SK-MEL-5 (cell line): ENCODE data around the gene UNC79. TPM values are rescaled to one million over a fixed set of nuclear protein-coding genes. Genes with fewer than 3 reads are reported as not detected.

Source experiments
- DNase-seq: peaks from one replicate; pipeline ENCODE4 v3.0.0-alpha.2; 2016; ENCODE audit warnings: low read depth, low spot score
- in situ Hi-C: cut with HindIII; loops from 2 replicates; pipeline ENCODE4 v1.10.0; 2016; ENCODE audit warnings: low sequenced_read_pairs, high pct_unique_total_duplicates, low pct_unique_long_range_greater_than_20kb
- total RNA-seq: library from RNA; depleted of rRNA; stranded (reverse); fragments of >200 nt; shearing (Covaris generic); gene quantifications from 2 replicates; pipeline ENCODE4 v1.2.3, GENCODE V29; 2014

UNC79 gene
- total RNA-seq, 1 experiment from 2014 or later: 1.2 TPM

- in situ Hi-C loops: no loop called here
These were observed 175.4 kb downstream of the UNC79 start for GRCh38 chr14:93606091-93606490.

GRCh38 chr14:93619176-93619793, 188.5 kb downstream of the UNC79 start:
- peak; percentile 69 for DNase-seq
- in situ Hi-C loops: no loop called here

More at GRCh38 chr14:93606091-93606490, 175.4 kb downstream of the UNC79 start:
- no peak for DNase-seq

- no peak for DNase-seq
- in situ Hi-C loops: no loop called here
These were observed 197.3 kb downstream of the UNC79 start for GRCh38 chr14:93628048-93628447.

- DNase-seq: no peak
- in situ Hi-C loops: no loop called here
These were observed 198.9 kb downstream of the UNC79 start for GRCh38 chr14:93629643-93630042.

- in situ Hi-C loops: no loop called here
- DNase-seq: no peak
These were observed 208.1 kb downstream of the UNC79 start for GRCh38 chr14:93638790-93639189.

- in situ Hi-C loops: no loop called here
- DNase-seq: no peak
These were observed 212.4 kb downstream of the UNC79 start for GRCh38 chr14:93643127-93643526.

- in situ Hi-C loops: no loop called here
- DNase-seq: no peak
These were observed 212.9 kb downstream of the UNC79 start for GRCh38 chr14:93643676-93644075.

GRCh38 chr14:93645200-93645599, 214.5 kb downstream of the UNC79 start:
- in situ Hi-C loops: no loop called here
- DNase-seq: no peak

GRCh38 chr14:93648440-93649168, 217.9 kb downstream of the UNC79 start:
- peak; percentile 64 for DNase-seq
- in situ Hi-C loops: no loop called here

- peak; percentile 13 for DNase-seq
- in situ Hi-C loops: loop anchor here (10.0 kb wide), 1 partner anchor 250 kb away; no protein-coding TSS in a partner anchor
These were observed 223.9 kb downstream of the UNC79 start for GRCh38 chr14:93654599-93654998.

GRCh38 chr14:93655078-93655750, 224.5 kb downstream of the UNC79 start:
- in situ Hi-C loops: loop anchor here (10.0 kb wide), 1 partner anchor 250 kb away; no protein-coding TSS in a partner anchor
- DNase-seq: peak; percentile 88

- DNase-seq: no peak
- in situ Hi-C loops: loop anchor here (10.0 kb wide), 1 partner anchor 247 kb away; no protein-coding TSS in a partner anchor
These were observed 227.1 kb downstream of the UNC79 start for GRCh38 chr14:93657875-93658274.

- DNase-seq: no peak
- in situ Hi-C loops: no loop called here
These were observed 232.6 kb downstream of the UNC79 start for GRCh38 chr14:93663317-93663716.

GRCh38 chr14:93665169-93665568, 234.4 kb downstream of the UNC79 start:
- in situ Hi-C loops: no loop called here
- DNase-seq: no peak

GRCh38 chr14:93669632-93670031, 238.9 kb downstream of the UNC79 start:
- no peak for DNase-seq
- in situ Hi-C loops: no loop called here

GRCh38 chr14:93674343-93674742, 243.6 kb downstream of the UNC79 start:
- in situ Hi-C loops: no loop called here
- DNase-seq: no peak

GRCh38 chr14:93675651-93676050, 244.9 kb downstream of the UNC79 start:
- in situ Hi-C loops: no loop called here
- no peak for DNase-seq

- DNase-seq: no peak
- in situ Hi-C loops: no loop called here
These were observed 245.7 kb downstream of the UNC79 start for GRCh38 chr14:93676416-93676958.
